ENCODE measurements around the gene WDFY4.

DNA sequence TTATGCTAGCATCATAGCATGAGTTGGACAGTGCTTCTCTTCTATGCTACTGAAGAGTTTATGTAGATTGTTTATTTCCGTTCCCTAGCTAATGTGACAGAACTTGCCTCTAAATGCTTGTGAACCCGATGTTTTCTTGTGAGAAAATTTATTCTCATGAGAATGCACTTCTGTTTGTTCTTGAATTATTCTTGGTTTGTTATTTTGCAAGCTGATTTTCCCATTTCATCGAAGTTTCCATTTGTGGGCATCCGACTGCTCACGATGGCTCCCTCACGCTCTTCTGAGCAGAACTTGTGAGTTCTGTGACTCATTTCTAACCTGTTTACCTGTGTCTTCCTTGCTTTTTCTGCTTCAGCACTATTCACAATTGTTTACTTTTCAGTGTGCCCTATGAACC is 59.9 kb downstream of the WDFY4 start:
- TF ChIP-seq POLR2A (IDR thresholded peaks at IDR 0.05; ENCODE audit: low read length): no peak
- no peak for TF ChIP-seq CTCF (IDR thresholded peaks at IDR 0.05)
- TF ChIP-seq CHD2 (IDR thresholded peaks at IDR 0.05; ENCODE audit: low read length, partially characterized antibody): no peak
- TF ChIP-seq CEBPB (IDR thresholded peaks at IDR 0.05): no peak
